Measurements from ENCODE around the gene MICB. TPM values are rescaled to one million over a fixed set of nuclear protein-coding genes. Genes with fewer than 3 reads are reported as not detected.

MICB gene
- total RNA-seq, 1 experiment from 2014 or later = 6.4 TPM

DNA sequence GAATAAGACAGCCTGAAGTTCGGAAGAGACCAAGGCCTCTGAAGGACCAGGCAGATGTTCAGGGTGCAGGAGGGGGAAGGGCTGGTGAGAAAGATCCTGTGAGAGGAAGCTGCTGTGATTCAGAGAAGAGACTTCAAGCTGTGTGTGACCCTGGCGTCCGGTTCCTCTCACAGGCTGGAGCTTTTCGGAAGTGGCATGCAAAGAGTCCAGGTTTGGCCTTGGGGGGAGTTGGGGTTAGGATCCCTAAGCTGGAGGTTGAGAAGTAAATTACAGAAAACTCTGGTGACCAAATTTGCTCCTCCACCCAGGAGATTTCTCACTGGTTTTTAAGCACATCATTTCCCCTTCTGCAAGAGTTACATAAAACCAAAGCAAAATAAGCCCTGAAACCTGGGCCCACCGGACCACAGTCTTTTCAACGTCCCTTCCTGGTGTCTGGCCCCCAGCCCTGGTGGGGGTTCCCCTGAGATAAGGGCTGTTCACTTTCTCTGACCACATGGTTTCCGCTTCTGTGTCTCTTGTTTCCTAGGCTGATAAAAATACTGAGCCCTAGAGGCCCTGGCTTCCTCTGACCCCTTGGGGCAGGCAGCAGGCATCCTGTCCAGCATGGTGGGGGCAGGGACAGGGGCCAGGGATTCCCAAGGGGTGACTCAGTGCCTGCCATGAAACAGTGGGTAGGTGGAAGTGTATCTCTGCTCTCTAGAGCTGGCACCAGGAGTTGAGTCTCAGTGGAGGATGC, 62.2 kb downstream of the MICB start:
- Histone ChIP-seq H3K36me3 (ENCODE audit: control insufficient read depth, insufficient read depth, low read length) (no peaks in the 10 kb centered on the region; the same call in 1 of the 2 replicates), H3K4me3 (ENCODE audit: low read depth, low read length) (no peak overlapping the region), H3K27me3 (replicated peaks; ENCODE audit: control insufficient read depth, insufficient read depth, low read length) (no peaks in the 10 kb centered on the region), H3K4me1 (peaks cover 4% of the 10 kb centered on the region; the same call in 1 of the 2 replicates), H3K9me3 (no peaks in the 10 kb centered on the region)
- H3K36me3 Mint-ChIP-seq (ENCODE audit: insufficient read depth, unreplicated experiment) = peaks cover 20% of the 10 kb centered on the region
- no peak overlapping the region for H3K4me3 Mint-ChIP-seq (ENCODE audit: unreplicated experiment)
- BruUV-seq (replicated peaks) = no TSS peak
- no peaks in the 10 kb centered on the region for H3K27me3 Mint-ChIP-seq (ENCODE audit: insufficient read depth, unreplicated experiment)
- CTCF ChIA-PET = no interaction called here
- no peaks in the 10 kb centered on the region for H3K4me1 Mint-ChIP-seq (ENCODE audit: low read depth, unreplicated experiment)
- peak overlapping the region; percentile 43 for H3K27ac Mint-ChIP-seq (ENCODE audit: unreplicated experiment)
- POLR2A ChIA-PET = no interaction called here
- H3K9me3 Mint-ChIP-seq (ENCODE audit: unreplicated experiment) = no peaks in the 10 kb centered on the region
- TF ChIP-seq, protein P1, sequence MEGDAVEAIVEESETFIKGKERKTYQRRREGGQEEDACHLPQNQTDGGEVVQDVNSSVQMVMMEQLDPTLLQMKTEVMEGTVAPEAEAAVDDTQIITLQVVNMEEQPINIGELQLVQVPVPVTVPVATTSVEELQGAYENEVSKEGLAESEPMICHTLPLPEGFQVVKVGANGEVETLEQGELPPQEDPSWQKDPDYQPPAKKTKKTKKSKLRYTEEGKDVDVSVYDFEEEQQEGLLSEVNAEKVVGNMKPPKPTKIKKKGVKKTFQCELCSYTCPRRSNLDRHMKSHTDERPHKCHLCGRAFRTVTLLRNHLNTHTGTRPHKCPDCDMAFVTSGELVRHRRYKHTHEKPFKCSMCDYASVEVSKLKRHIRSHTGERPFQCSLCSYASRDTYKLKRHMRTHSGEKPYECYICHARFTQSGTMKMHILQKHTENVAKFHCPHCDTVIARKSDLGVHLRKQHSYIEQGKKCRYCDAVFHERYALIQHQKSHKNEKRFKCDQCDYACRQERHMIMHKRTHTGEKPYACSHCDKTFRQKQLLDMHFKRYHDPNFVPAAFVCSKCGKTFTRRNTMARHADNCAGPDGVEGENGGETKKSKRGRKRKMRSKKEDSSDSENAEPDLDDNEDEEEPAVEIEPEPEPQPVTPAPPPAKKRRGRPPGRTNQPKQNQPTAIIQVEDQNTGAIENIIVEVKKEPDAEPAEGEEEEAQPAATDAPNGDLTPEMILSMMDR (IDR thresholded peaks at IDR 0.05; ENCODE audit: insufficient read depth in 1 of 2, low read depth in 1 of 2, low read length in 1 of 2, severe bottlenecking in 1 of 2, unreplicated experiment in 1 of 2) = no peak
- DNase-seq = peak in 1 of 2 experiments; percentile 22
- intact Hi-C loops (cut with micrococcal nuclease; ENCODE audit: unreplicated experiment) = no loop called here

DNA sequence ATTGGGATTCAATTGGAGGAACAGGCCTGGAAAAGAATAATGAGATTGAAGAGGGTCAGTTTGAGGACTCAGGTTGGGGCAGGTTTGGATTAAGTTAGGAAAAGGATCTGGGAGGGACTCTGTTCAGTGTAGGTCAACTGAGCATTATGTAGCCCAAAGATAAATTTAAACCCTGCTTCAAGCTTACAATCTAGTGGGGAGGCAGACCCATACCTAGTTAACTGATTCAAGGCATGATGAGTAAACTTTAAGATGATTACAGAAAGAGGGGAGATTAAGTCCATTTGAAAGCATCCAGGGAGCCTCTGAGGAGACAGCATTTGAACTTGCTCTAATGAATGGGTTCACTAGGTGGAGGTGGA, 62.7 kb downstream of the MICB start:
- no peaks in the 10 kb centered on the region; the same call in 1 of the 2 replicates for H3K36me3 ChIP-seq (ENCODE audit: control insufficient read depth, insufficient read depth, low read length)
- intact Hi-C loops (cut with micrococcal nuclease; ENCODE audit: unreplicated experiment) = no loop called here
- H3K27ac Mint-ChIP-seq (ENCODE audit: unreplicated experiment) = peak overlapping the region; percentile 28
- no peak for DNase-seq
- no peaks in the 10 kb centered on the region for H3K9me3 ChIP-seq
- no peak overlapping the region for H3K4me3 ChIP-seq (ENCODE audit: low read depth, low read length)
- peaks cover 4% of the 10 kb centered on the region; the same call in 1 of the 2 replicates for H3K4me1 ChIP-seq
- ChIA-PET POLR2A (no interaction called here), CTCF (no interaction called here)
- no peaks in the 10 kb centered on the region for H3K4me1 Mint-ChIP-seq (ENCODE audit: low read depth, unreplicated experiment)
- no peak overlapping the region for H3K4me3 Mint-ChIP-seq (ENCODE audit: unreplicated experiment)
- no peaks in the 10 kb centered on the region for H3K27me3 Mint-ChIP-seq (ENCODE audit: insufficient read depth, unreplicated experiment)
- no peaks in the 10 kb centered on the region for H3K27me3 ChIP-seq (replicated peaks; ENCODE audit: control insufficient read depth, insufficient read depth, low read length)
- no TSS peak for BruUV-seq (replicated peaks)
- TF ChIP-seq, protein P1 (IDR thresholded peaks at IDR 0.05; ENCODE audit: insufficient read depth in 1 of 2, low read depth in 1 of 2, low read length in 1 of 2, severe bottlenecking in 1 of 2, unreplicated experiment in 1 of 2) = no peak
- peaks cover 20% of the 10 kb centered on the region for H3K36me3 Mint-ChIP-seq (ENCODE audit: insufficient read depth, unreplicated experiment)
- no peaks in the 10 kb centered on the region for H3K9me3 Mint-ChIP-seq (ENCODE audit: unreplicated experiment)

Other genes with a start within 250 kb of the MICB start
- 143 and 149 TPM in 2 replicates for gene HLA-C, start 226.1 kb upstream of the MICB start, total RNA-seq (2022)
- 40.9 and 41.9 TPM in 2 replicates for gene HLA-B, start 141.0 kb upstream of the MICB start, total RNA-seq (2022)
- gene MICA, start 94.5 kb upstream of the MICB start, total RNA-seq (2022) = 12.6 and 13.1 TPM in 2 replicates
- gene MCCD1, start 30.8 kb downstream of the MICB start, total RNA-seq (2022) = not detected in 2 replicates
- 416 and 423 TPM in 2 replicates for gene DDX39B, start 43.9 kb downstream of the MICB start, total RNA-seq (2022)
- gene ATP6V1G2, start 48.5 kb downstream of the MICB start, total RNA-seq (2022) = 0.26 and 0.43 TPM in 2 replicates
- 14.7 and 17.4 TPM in 2 replicates for gene NFKBIL1, start 49.5 kb downstream of the MICB start, total RNA-seq (2022)
- gene LTA, start 74.1 kb downstream of the MICB start, total RNA-seq (2022) = not detected in 2 replicates
- not detected in 2 replicates for gene TNF, start 77.4 kb downstream of the MICB start, total RNA-seq (2022)
- gene LTB, start 84.3 kb downstream of the MICB start, total RNA-seq (2022) = not detected in 2 replicates
- not detected in 2 replicates for gene LST1, start 88.1 kb downstream of the MICB start, total RNA-seq (2022)
- not detected in 2 replicates for gene NCR3, start 94.9 kb downstream of the MICB start, total RNA-seq (2022)
- gene AIF1, start 117.1 kb downstream of the MICB start, total RNA-seq (2022) = 2.2 and 2.7 TPM in 2 replicates
- gene PRRC2A, start 122.6 kb downstream of the MICB start, total RNA-seq (2022) = 213 and 222 TPM in 2 replicates
- gene BAG6, start 154.5 kb downstream of the MICB start, total RNA-seq (2022) = 354 and 376 TPM in 2 replicates
- gene APOM, start 157.7 kb downstream of the MICB start, total RNA-seq (2022) = 14.8 and 15.8 TPM in 2 replicates
- gene C6orf47, start 162.6 kb downstream of the MICB start, total RNA-seq (2022) = 19.4 and 19.7 TPM in 2 replicates
- 20.3 TPM in 2 replicates for gene GPANK1, start 166.9 kb downstream of the MICB start, total RNA-seq (2022)
- 219 and 221 TPM in 2 replicates for gene CSNK2B, start 167.9 kb downstream of the MICB start, total RNA-seq (2022)
- 13.9 and 17.5 TPM in 2 replicates for gene LY6G5B, start 171.8 kb downstream of the MICB start, total RNA-seq (2022)
- gene LY6G5C, start 182.9 kb downstream of the MICB start, total RNA-seq (2022) = 2.0 and 2.9 TPM in 2 replicates
- gene ABHD16A, start 205.2 kb downstream of the MICB start, total RNA-seq (2022) = 62.7 and 63.2 TPM in 2 replicates
- not detected in 2 replicates for gene LY6G6F, start 208.7 kb downstream of the MICB start, total RNA-seq (2022)
- not detected in 2 replicates for gene LY6G6D, start 217.2 kb downstream of the MICB start, total RNA-seq (2022)
- 0.88 and 1.3 TPM in 2 replicates for gene LY6G6C, start 223.6 kb downstream of the MICB start, total RNA-seq (2022)
- gene MPIG6B, start 225.2 kb downstream of the MICB start, total RNA-seq (2022) = not detected in 2 replicates
- gene DDAH2, start 231.2 kb downstream of the MICB start, total RNA-seq (2022) = 82.4 and 91.6 TPM in 2 replicates
- 374 and 420 TPM in 2 replicates for gene CLIC1, start 238.4 kb downstream of the MICB start, total RNA-seq (2022)
- gene MSH5, start 241.9 kb downstream of the MICB start, total RNA-seq (2022) = 49.6 and 51.0 TPM in 2 replicates